Endodermal cell (in vitro differentiated cells): ENCODE measurements around the gene RPE65. TPM values are rescaled to one million over a fixed set of nuclear protein-coding genes. Genes with fewer than 3 reads are reported as not detected.
"Not testable (repeated sequence)": the region's sequence is repeated elsewhere in the genome, so short reads cannot be mapped to it uniquely, and the experiment has no call there.

Experiments
- DNase-seq: peaks from one replicate; pipeline ENCODE4 v3.0.0-alpha.2; 2017
- H3K27ac ChIP-seq: 2 replicates; pipeline ENCODE4 v1.5.1; 2013; ENCODE audit warnings: mild to moderate bottlenecking, low read depth, low read length, moderate library complexity
- H3K27me3 ChIP-seq: 2 replicates; pipeline ENCODE4 v1.6.1; 2013; ENCODE audit warnings: mild to moderate bottlenecking, low read length, moderate library complexity; ENCODE audit not compliant: insufficient read depth, control insufficient read depth, poor library complexity, severe bottlenecking
- H3K36me3 ChIP-seq: 2 replicates; pipeline ENCODE4 v1.7.0; 2013; ENCODE audit warnings: mild to moderate bottlenecking, low read length, moderate library complexity; ENCODE audit not compliant: control insufficient read depth, insufficient read depth
- H3K4me1 ChIP-seq: one replicate; pipeline ENCODE4 v1.7.0; 2013; ENCODE audit warnings: low read length; ENCODE audit not compliant: control insufficient read depth, insufficient read depth
- H3K4me3 ChIP-seq: 2 replicates; pipeline ENCODE4 v1.5.1; 2013; ENCODE audit warnings: mild to moderate bottlenecking, low read length, moderate library complexity
- H3K9ac ChIP-seq: 2 replicates; pipeline ENCODE4 v1.6.1; 2013; ENCODE audit warnings: mild to moderate bottlenecking, low read length, moderate library complexity; ENCODE audit not compliant: poor library complexity, severe bottlenecking; ENCODE audit errors: extremely low read depth
- H3K9me3 ChIP-seq: 2 replicates; pipeline ENCODE4 v1.6.1; 2013; ENCODE audit warnings: mild to moderate bottlenecking, low read length, moderate library complexity; ENCODE audit not compliant: control insufficient read depth
- H3K27ac Mint-ChIP-seq: 2 replicates; pipeline ENCODE4 v1.8.0; 2020; ENCODE audit warnings: mixed read lengths
- H3K27me3 Mint-ChIP-seq: 2 replicates; pipeline ENCODE4 v1.8.0; 2021; ENCODE audit warnings: mild to moderate bottlenecking, mixed read lengths; ENCODE audit not compliant: insufficient read depth
- H3K36me3 Mint-ChIP-seq: 2 replicates; pipeline ENCODE4 v1.8.0; 2020; ENCODE audit warnings: low read depth, mixed read lengths
- H3K4me1 Mint-ChIP-seq: 2 replicates; pipeline ENCODE4 v1.8.0; 2020; ENCODE audit warnings: mixed read lengths
- H3K4me3 Mint-ChIP-seq: 2 replicates; pipeline ENCODE4 v1.8.0; 2020; ENCODE audit warnings: mild to moderate bottlenecking, moderate library complexity, mixed read lengths
- H3K9me3 Mint-ChIP-seq: 2 replicates; pipeline ENCODE4 v1.8.0; 2020; ENCODE audit warnings: mild to moderate bottlenecking, mixed read lengths
- CTCF ChIP-seq: fragments of 200-600 bp; sonication (generic); conservative IDR thresholded peaks from 2 replicates; pipeline ENCODE4 v1.5.0; 2021; ENCODE audit warnings: antibody characterized with exemption, mild to moderate bottlenecking
- WGBS, 2 experiments: methylation state at CpG; one replicate each; pipeline versions ENCODE4 v1.1.5 to v1.1.7; 2013; ENCODE audit warnings: missing lambda C conversion rate in 2 of 2, mixed read lengths in 1 of 2; ENCODE audit not compliant: insufficient coverage in 1 of 2, insufficient read length in 1 of 2; 5-methylcytosine and 5-hydroxymethylcytosine counted together
- total RNA-seq, 2 donors: library from RNA; stranded (reverse); fragmentation: NEBNext Ultra II Directional in 1 of 2; extraction: Animal tissue kit (Norgen Biotek cat#: 25700) in 1 of 2; gene quantifications; 2 replicates in 1 of 2; 3 replicates in 1 of 2; pipeline ENCODE4 v1.2.1, GENCODE V29; 2021

RPE65 gene
- total RNA-seq, 2 donors from 2014 or later, result not detected

GRCh38 chr1:68421350-68421749 is 28.4 kb downstream of the RPE65 start:
- no peaks in the 10 kb centered on the region for H3K36me3 ChIP-seq
- no peak overlapping the region for H3K4me3 ChIP-seq
- no peak for DNase-seq
- Mint-ChIP-seq H3K27me3 (no peaks in the 10 kb centered on the region), H3K4me1 (no peaks in the 10 kb centered on the region), H3K9me3 (no peaks in the 10 kb centered on the region), H3K27ac (no peak overlapping the region), H3K4me3 (no peak overlapping the region), H3K36me3 (no peaks in the 10 kb centered on the region)
- no peak overlapping the region for H3K27ac ChIP-seq
- H3K4me1 ChIP-seq, result no peaks in the 10 kb centered on the region
- no peaks in the 10 kb centered on the region for H3K27me3 ChIP-seq
- 90 to 97% methylated on average over 3 of the region's 5 CpGs for WGBS, 2 experiments
- TF ChIP-seq CTCF, result no peak
- no peaks in the 10 kb centered on the region for H3K9me3 ChIP-seq
- no peak overlapping the region for H3K9ac ChIP-seq

GRCh38 chr1:68409426-68409825 is 40.3 kb downstream of the RPE65 start:
- Mint-ChIP-seq H3K36me3 (no peaks in the 10 kb centered on the region), H3K4me1 (no peaks in the 10 kb centered on the region), H3K27ac (no peak overlapping the region), H3K4me3 (no peak overlapping the region), H3K27me3 (no peaks in the 10 kb centered on the region), H3K9me3 (no peaks in the 10 kb centered on the region)
- Histone ChIP-seq H3K4me1 (no peaks in the 10 kb centered on the region), H3K27ac (no peak overlapping the region), H3K27me3 (no peaks in the 10 kb centered on the region), H3K9ac (no peak overlapping the region), H3K36me3 (no peaks in the 10 kb centered on the region), H3K9me3 (no peaks in the 10 kb centered on the region), H3K4me3 (no peak overlapping the region)
- no peak for DNase-seq
- TF ChIP-seq CTCF, result no peak
- WGBS, 2 experiments, result 88 to 100% methylated on average over 2 of the region's 2 CpGs

GRCh38 chr1:68401506-68401905 is 48.2 kb downstream of the RPE65 start:
- no peak for TF ChIP-seq CTCF
- no peak for DNase-seq
- WGBS, 2 experiments, result 84 to 89% methylated on average over 4 of the region's 4 CpGs
- no peak overlapping the region for H3K27ac Mint-ChIP-seq
- Histone ChIP-seq H3K9ac (no peak overlapping the region), H3K27ac (no peak overlapping the region), H3K9me3 (no peaks in the 10 kb centered on the region), H3K4me1 (no peaks in the 10 kb centered on the region), H3K27me3 (no peaks in the 10 kb centered on the region), H3K36me3 (no peaks in the 10 kb centered on the region), H3K4me3 (no peak overlapping the region)
- H3K9me3 Mint-ChIP-seq, result no peaks in the 10 kb centered on the region
- H3K27me3 Mint-ChIP-seq, result no peaks in the 10 kb centered on the region
- H3K36me3 Mint-ChIP-seq, result no peaks in the 10 kb centered on the region
- H3K4me1 Mint-ChIP-seq, result no peaks in the 10 kb centered on the region
- no peak overlapping the region for H3K4me3 Mint-ChIP-seq

- H3K27ac Mint-ChIP-seq, H3K4me3 Mint-ChIP-seq, H3K27me3 Mint-ChIP-seq, H3K27me3 ChIP-seq, H3K36me3 Mint-ChIP-seq, H3K9ac ChIP-seq, H3K9me3 Mint-ChIP-seq, H3K27ac ChIP-seq, H3K36me3 ChIP-seq, H3K9me3 ChIP-seq, H3K4me3 ChIP-seq, H3K4me1 ChIP-seq, DNase-seq, H3K4me1 Mint-ChIP-seq: not testable (repeated sequence)
- WGBS, 2 experiments, result 82 to 92% methylated on average over 2 to 3 of the region's 3 CpGs
Measured at GRCh38 chr1:68395575-68395974, 54.2 kb downstream of the RPE65 start.

GRCh38 chr1:68392474-68392873 is 57.3 kb downstream of the RPE65 start:
- H3K9ac ChIP-seq, H3K9me3 ChIP-seq, H3K27me3 ChIP-seq, H3K27ac ChIP-seq, H3K4me1 ChIP-seq, H3K4me1 Mint-ChIP-seq, H3K27me3 Mint-ChIP-seq, DNase-seq, H3K36me3 Mint-ChIP-seq, H3K36me3 ChIP-seq, H3K27ac Mint-ChIP-seq, H3K4me3 Mint-ChIP-seq, H3K4me3 ChIP-seq: not testable (repeated sequence)
- WGBS, 2 experiments, result 75 to 100% methylated on average over 2 to 5 of the region's 5 CpGs
- peaks cover 12% of the 10 kb centered on the region for H3K9me3 Mint-ChIP-seq
